A549 treated with CORT108297 at 1 μM for 4 hours (cell line): ENCODE results near the gene RNF20. TPM values are rescaled to one million over a fixed set of nuclear protein-coding genes. Genes with fewer than 3 reads are reported as not detected.

Experiments
- total RNA-seq: library from RNA; stranded (reverse); fragments of 200-300 nt; extraction: Qiagen RNA extraction; gene quantifications from 5 replicates; pipeline ENCODE4 v1.2.3, GENCODE V29; 2022

Gene RNF20, protein sequence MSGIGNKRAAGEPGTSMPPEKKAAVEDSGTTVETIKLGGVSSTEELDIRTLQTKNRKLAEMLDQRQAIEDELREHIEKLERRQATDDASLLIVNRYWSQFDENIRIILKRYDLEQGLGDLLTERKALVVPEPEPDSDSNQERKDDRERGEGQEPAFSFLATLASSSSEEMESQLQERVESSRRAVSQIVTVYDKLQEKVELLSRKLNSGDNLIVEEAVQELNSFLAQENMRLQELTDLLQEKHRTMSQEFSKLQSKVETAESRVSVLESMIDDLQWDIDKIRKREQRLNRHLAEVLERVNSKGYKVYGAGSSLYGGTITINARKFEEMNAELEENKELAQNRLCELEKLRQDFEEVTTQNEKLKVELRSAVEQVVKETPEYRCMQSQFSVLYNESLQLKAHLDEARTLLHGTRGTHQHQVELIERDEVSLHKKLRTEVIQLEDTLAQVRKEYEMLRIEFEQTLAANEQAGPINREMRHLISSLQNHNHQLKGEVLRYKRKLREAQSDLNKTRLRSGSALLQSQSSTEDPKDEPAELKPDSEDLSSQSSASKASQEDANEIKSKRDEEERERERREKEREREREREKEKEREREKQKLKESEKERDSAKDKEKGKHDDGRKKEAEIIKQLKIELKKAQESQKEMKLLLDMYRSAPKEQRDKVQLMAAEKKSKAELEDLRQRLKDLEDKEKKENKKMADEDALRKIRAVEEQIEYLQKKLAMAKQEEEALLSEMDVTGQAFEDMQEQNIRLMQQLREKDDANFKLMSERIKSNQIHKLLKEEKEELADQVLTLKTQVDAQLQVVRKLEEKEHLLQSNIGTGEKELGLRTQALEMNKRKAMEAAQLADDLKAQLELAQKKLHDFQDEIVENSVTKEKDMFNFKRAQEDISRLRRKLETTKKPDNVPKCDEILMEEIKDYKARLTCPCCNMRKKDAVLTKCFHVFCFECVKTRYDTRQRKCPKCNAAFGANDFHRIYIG
- 20.4 to 27.3 TPM (median 22.2 TPM) in 5 replicates for total RNA-seq

GRCh38 chr9:101533334-101534204, at the start of gene RNF20:
Gene RNF20 (plus strand): TSS chr9:101533853. CDS start chr9:101535424, 1,571 bp downstream.

GRCh38 chr9:101594796-101595195, 61.1 kb downstream of the RNF20 start, which contains the start of gene PPP3R2:
Gene PPP3R2 (minus strand): TSS chr9:101594969. CDS start chr9:101594921, 48 bp downstream.

Other genes with a start within 250 kb of the RNF20 start
- 0.33 to 0.60 TPM (median 0.41 TPM) in 5 replicates for gene BAAT, start 148.8 kb upstream of the RNF20 start, total RNA-seq
- 13.4 to 21.6 TPM (median 14.4 TPM) in 5 replicates for gene MRPL50, start 135.2 kb upstream of the RNF20 start, total RNA-seq
- gene ZNF189, start 135.0 kb upstream of the RNF20 start, total RNA-seq = 6.1 to 8.9 TPM (median 6.4 TPM) in 5 replicates
- not detected in 5 replicates for gene ALDOB, start 98.1 kb upstream of the RNF20 start, total RNA-seq
- gene PPP3R2, start 61.1 kb downstream of the RNF20 start, total RNA-seq = not detected in 5 replicates
- not detected in 5 replicates for gene GRIN3A, start 204.8 kb downstream of the RNF20 start, total RNA-seq